GM10847 (cell line): ENCODE measurements around the gene CADPS.

Experiments
- POLR2A ChIP-seq: IDR thresholded peaks from 2 replicates; pipeline ENCODE4 v1.6.1; 2011; ENCODE audit not compliant: insufficient read length; ENCODE audit errors: extremely low read depth

Gene CADPS

DNA sequence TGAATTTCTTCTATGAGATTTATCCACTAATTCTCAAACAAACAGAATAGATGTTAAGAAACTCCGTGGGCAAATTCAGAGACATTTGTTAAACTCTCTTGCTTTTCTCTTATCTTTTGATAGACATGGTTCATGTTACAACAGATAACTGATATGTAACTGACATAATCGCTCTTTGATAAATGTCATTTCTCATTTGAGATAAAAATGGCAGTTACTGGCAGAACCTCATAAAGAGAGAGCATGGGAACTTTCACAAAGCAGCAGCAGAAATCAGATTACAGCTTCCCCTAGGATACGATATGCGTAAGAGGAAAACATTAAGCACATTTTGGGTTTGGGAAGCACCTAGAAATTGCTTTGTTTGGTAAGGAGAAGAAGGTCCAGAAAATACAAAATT lies 126.1 kb downstream of the CADPS start:
- no peak for TF ChIP-seq POLR2A

DNA sequence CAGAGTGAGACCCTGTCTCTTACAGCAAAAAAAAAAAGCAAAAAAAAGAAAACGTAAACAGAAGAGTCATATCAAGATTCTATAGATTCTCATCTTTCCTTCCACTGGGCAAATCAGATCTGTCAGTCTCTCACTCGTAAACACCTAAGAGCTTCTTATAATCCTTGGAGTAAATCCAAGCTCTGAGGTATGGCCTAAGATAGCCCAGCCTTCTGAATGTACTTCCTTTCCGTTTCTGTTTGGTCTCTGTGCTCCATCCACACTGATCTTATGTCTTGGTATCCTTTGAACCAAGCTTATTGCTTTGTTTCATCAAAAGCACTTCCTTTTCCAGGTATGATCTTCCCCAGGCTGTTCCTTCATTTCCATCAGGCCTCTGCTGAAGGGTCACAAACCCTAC lies 137.8 kb downstream of the CADPS start:
- TF ChIP-seq POLR2A = no peak

DNA sequence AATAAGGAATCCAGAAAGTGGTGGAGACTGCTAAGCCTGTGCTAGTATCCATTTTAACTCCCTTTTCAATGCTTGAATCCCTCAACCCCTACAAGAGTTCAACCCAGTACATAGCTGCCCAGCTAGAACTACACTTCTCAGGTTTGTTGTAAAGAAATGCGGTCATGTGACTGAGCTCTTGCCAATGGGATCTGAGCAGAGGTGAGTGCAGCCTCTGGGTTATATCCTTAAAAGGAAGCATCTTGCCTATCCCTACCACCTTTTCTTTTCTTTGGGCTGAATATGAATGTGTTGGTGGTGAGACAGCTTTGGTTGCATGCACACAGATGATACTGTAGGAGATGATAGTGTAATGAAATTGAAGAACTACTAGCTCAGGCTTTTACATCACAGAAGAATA lies 139.7 kb downstream of the CADPS start:
- no peak for TF ChIP-seq POLR2A

DNA sequence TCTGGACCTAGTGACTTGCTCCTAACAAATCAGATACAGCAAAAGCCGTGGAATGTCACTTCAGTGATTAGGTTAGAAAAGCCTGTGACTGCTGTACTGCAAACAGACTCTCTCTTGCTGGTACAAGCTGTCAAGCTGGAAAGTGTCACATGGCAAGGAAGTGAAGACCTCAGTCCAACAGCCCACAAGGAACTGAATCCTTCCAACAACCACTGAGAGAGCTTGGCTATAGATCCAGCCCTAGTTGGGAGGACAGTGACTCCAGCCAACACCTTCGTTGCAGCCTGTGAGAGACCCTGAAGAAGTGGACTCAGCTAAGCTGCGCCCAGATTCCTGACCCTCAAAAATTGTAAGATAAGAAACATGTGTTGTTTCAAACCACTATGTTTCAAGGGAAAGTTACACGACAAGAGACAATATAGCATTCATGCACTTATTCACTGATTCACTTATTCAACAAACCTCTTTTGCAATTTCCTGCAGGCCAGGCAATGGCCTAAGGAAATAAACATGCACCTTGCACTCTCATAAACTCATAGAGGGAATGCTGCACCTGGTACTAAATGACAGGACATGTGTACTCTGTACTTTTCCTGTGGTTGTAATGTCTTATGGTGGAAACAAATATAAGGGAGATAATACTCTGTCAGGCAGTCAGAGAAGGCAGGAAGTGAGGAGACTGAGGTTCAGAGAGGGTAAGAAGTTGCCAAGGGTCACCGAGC lies 142.9 kb downstream of the CADPS start:
- TF ChIP-seq POLR2A = no peak

DNA sequence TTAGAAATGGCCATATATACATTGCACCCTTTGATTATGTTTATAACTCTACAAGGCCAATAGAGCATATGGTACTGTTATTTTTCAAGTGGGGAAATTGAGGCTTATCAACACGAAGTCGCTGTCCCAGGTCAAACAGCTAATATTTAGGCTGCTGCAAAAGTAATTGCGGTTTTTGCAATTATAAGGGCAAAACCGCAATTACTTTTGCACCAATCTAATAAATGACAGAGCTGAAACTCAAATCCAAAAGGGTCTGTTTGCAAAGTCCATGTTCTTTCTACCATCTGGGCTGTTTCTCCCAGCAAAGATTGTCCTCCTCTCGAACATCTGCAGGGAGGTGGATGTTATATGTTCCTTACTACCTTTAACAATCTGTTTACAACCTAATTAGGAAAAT lies 147.2 kb downstream of the CADPS start:
- TF ChIP-seq POLR2A = no peak

DNA sequence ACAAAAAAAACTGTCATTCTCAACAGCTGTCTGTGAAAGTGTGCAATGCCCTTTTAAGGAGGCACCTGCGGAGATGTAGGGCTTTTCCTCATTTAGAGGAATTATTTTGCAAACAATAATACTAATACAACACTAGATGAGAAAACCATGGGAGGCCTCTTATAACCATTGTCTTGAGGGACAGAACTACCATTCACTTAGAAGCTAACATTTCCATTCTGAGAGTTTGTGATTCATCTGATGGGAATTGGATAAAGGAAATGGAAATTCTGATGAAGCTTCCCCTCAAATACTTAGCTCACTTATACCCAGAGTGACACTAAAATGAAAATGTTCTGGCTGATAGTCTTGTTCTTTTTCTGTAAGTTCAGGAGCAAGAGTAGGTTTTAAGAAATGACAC lies 147.7 kb downstream of the CADPS start:
- no peak for TF ChIP-seq POLR2A

DNA sequence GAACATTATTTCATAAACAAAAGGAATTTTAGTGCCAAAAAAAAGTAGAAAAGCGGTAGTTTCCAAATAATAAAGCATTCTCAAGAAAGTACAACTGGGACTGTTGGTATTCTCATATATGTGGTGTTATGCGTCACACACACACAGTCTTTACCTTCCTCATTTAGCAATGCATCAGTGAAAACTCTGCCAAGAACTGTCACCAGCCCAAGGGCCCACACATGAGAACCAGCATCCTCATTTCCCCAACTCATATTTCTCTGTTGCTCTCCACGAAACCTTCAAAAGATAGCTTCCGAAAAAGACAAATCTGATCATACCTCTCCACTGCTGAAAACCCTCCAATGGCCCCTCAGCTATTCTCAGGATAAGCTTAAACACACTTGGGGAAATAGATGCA lies 150.7 kb downstream of the CADPS start:
- no peak for TF ChIP-seq POLR2A

DNA sequence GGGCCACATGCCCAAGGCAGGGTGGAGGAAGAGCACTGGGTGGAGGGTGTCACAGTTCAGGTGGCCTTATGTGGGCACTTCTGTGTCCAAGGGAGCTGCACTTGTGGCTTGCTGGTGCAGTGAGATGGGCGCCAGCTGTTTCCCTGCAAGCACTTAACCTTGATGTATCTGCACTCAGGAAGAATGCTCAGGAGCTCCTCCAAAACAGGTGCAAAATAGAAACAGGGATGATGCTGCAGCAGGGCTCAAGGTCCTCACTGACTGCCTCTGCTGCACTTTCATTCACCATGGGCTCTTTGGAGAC lies 151.3 kb downstream of the CADPS start:
- no peak for TF ChIP-seq POLR2A

DNA sequence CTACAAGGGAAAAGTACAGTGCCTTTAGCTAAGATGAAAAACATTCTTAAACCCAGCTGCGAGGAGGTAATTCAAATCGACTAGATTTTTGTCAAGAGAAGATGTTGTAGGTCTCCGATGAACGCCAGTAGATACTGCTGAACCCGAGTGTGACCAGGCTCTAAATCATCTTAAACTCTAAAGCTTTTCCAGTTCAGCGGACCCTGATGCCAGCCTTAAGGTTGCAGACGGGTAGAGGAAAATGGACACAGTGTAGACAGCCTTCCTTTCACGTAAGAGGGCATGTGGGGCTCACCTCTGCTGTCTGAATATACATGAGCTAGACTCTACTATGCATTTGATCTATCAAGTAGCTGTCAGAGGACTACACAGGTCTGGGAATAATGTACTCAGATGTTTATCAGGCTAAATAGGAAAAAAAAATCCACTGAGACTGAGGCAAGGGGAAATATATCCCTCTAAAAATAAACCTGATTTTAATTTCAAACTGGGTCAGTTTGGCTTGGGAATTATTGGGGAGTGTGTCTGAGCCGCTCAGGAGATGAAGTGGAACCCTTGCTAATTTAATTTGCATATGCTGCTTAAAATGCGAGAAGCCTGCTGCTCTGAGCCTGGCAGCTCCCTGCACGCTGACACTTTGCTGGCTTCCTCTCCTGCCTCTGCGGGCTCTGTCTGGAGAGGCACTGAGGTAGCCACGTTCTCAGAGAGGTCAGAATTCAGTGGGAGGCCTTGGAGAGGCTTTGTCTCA lies 151.9 kb downstream of the CADPS start:
- no peak for TF ChIP-seq POLR2A

DNA sequence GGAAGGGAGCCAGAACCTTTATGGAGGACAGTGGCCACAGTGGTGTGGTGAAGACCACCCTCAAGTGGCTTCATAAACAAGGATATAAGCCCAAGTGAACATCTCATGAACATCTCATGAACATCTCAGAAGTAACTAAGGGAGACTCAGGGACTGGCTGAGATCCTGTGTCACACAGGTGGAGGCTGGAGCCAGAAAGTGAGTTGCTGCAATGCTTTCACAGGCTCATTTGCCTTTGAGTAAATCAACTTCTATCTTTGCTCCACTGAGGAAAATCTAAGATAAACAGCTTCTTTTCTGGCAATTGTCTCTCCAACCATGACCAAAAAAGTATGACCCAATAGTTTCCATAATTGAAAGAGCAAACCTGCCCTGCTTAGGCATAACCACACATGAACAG lies 152.9 kb downstream of the CADPS start:
- TF ChIP-seq POLR2A = no peak

DNA sequence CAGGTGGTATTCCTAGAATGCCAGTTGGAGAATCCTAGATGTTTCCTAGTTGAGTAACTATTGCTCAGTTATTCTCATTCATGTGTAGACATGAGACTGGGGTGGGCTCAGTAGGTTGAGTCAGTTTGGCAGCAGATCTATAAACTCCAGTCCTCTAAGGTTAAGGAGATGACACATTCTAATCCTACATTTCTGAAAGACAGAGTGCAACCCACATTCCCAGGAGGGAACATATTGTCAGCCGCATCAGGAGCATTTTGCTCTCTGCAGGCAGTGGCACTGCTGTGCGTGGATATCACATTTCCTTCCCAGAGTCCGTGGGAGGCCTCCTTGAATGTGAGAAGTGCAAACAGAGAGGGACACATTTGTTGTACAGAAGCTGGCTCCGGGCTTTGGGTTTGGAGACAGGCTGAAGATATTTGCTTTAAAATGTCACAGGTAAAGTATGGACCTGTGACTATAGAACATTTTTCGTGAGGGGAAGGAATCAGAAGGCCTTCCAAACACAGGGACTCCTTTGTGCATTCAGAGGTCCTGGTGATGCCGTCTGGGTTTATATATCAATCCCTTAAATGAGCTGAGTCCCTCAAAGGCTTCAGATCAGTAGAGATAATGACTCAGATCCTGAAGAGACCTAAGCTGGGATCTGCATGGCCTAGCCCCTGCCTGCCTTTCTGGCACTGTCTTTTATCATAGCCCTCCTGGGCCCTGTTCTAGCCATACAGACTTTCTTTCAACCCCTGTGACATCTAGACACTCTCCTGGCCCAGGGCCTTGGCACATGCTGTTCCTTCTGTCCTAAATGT lies 156.5 kb downstream of the CADPS start:
- no peak for TF ChIP-seq POLR2A

DNA sequence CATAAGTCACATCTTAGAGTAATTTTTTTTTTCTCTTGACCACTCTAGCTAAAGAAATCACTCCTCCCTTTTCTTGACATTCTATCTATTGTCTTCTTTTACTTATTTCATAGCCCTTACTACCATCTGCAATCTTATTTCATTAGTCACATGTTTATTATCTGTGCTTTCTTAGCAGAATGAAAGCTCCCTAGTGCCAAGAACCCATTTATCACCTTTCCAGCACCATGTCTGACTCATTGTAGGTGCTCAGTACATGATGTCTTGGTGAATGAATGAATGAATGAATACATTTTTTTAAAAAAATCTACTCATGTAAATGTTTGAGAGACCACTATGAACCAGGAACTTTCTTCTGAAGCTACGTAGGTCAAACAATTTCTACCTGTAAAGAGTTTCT lies 157.2 kb downstream of the CADPS start:
- TF ChIP-seq POLR2A = no peak

DNA sequence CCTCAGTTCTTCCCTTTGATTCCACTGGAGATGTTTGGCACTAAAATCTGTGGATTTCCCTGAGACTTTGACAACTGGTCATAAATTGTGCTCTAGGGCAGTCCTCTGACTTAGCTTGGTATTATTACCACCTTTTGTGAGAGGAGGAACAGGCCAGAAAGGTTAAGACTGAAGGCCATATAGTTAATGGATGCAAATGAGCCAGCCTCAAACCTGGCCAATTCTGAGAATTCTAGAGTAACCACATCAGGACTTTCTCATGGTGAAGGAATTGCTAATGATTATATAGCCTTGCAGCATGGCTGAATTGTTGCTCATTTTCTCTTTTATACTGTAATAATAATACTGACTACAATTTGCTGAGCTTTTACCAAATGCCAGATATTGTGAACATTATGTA lies 162.5 kb downstream of the CADPS start:
- TF ChIP-seq POLR2A = no peak

DNA sequence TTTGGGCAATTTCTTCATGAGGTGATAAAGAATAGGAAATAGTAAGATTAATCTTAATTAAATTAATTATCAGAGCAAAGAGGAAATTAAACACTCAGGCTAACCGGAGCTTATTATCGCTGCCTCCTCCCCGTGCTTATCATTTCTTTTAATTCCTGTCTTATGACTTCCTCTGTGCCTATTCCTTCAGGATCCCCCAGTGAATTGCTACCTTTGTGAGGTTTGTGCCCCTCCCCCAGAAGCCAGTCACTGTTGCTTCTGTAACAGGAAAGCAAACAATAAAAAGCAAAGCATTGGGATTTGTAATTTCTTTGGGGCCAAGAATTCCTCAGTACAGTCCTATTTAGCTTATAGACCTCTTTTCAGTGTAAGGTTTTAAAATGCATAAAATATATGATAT lies 164.5 kb downstream of the CADPS start:
- TF ChIP-seq POLR2A = no peak

DNA sequence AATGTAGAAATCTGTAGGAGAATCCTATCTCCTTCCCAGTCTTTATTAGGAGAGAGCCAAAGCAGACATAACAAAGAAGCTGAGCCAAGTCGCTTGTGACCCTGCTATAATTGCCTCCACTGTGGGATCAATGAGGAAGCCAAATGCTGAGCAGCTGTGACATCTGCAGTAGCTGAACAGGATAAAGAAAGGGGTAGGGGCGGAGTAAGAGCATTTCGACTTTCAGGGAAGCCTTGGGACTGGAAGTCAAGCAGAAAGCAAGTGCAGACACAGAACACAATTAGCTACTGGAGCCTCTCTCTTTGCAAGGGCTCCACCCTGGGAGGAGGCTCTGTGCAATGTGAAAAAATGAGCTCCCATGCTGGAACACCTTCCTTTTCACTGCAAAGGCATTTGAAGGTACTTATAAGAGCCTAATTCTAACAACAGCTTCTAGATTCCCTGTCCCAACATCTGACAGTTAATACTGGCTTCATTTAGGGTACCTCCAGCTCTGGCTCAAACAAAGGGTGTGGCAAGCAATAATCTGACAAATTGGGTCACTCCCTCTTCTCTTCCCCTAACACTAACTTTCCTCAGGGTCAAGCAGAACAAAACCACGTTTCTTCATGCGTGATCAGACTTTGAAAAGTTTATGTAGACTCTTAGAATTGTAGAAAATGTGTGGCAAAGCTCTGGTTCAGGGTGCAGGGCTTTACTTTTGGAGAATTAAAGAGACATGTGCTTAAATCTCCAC lies 166.4 kb downstream of the CADPS start:
- TF ChIP-seq POLR2A = no peak

DNA sequence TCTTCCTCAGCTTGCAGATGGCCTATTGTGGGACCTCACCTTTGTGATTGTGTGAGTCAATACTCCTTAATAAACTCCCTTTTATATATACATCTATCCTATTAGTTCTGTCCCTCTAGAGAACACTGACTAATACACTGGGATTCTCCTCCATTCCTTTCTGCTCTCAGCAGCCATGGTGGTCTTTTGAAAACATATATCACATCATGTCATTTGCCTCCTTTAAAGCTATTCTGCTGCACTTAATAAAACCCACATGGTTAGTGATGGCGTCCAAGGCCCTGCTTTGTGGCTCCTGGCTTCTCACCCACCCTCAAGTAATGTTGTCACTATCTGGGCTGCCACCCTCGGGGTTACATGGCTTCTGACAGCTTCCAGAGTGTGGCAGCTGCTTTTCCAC lies 169.5 kb downstream of the CADPS start:
- no peak for TF ChIP-seq POLR2A
